A549 (cell line): ENCODE results near the gene RFLNA. TPM values are rescaled to one million over a fixed set of nuclear protein-coding genes. Genes with fewer than 3 reads are reported as not detected.
A peak's percentile ranks its signal among the peaks of the same experiment; 100 is the strongest.

Source experiments
- ATAC-seq, 2 experiments: fragments of 200-7000 bp in 1 of 2; fragments of >200 bp in 1 of 2; cut with Nextera tagmentation in 1 of 2; cut with Tn5 transposase in 1 of 2; 3 replicates each; pipeline versions ENCODE4 v1.8.0 to v1.9.1; 2018 to 2020; ENCODE audit warnings: mild to moderate bottlenecking in 1 of 2, moderate library complexity in 1 of 2
- CTCF ChIA-PET: fragments of 300-600 bp; sonication (Branson Sonifier 250); formaldehyde crosslinking; extraction: SDS; loops from one replicate; lab custom pipeline; 2021; ENCODE audit warnings: antibody characterized with exemption, inconsistent platforms; lab: Yijun Ruan, JAX
- POLR2A ChIA-PET: fragments of 350-600 bp; formaldehyde crosslinking; extraction: SDS; loops from one replicate; lab custom pipeline; 2021; ENCODE audit warnings: antibody characterized with exemption, inconsistent platforms; lab: Yijun Ruan, JAX
- DNase-seq, 2 experiments: peaks; one replicate each; pipeline versions ENCODE4 v3.0.0 to v3.0.0-alpha.2; 2011 to 2016; ENCODE audit warnings: low read depth in 1 of 2, low spot score in 1 of 2
- FAIRE-seq: peaks from 2 replicates; lab custom pipeline; 2011; peaks lifted over from hg19 to GRCh38; lab: Jason Lieb, UNC
- H3K27ac ChIP-seq, 2 experiments: fragments of >200 bp; sonication (Bioruptor Twin); formaldehyde crosslinking; 3 replicates each; pipeline ENCODE4 v1.5.1; 2016 to 2017
- H3K4me1 ChIP-seq: fragments of >200 bp; sonication (Bioruptor Twin); formaldehyde crosslinking; 3 replicates; pipeline ENCODE4 v1.6.1; 2016
- H3K4me2 ChIP-seq: fragments of >200 bp; sonication (Bioruptor Twin); formaldehyde crosslinking; 3 replicates; pipeline ENCODE4 v1.6.1; 2016
- H3K4me3 ChIP-seq: fragments of >200 bp; sonication (Bioruptor Twin); formaldehyde crosslinking; 3 replicates; pipeline ENCODE4 v1.5.1; 2016
- H3K9me3 ChIP-seq: fragments of >200 bp; sonication (Bioruptor Twin); formaldehyde crosslinking; 3 replicates; pipeline ENCODE4 v1.6.1; 2016
- BHLHE40 ChIP-seq: IDR thresholded peaks from 2 replicates; pipeline ENCODE4 v1.6.1; 2012; ENCODE audit warnings: low read depth, low read length, inconsistent platforms
- CBX2 ChIP-seq: fragments of 200-600 bp; sonication (generic); IDR thresholded peaks from 2 replicates; pipeline ENCODE4 v1.6.1; 2016; ENCODE audit warnings: low read depth, mild to moderate bottlenecking, borderline replicate concordance
- CBX8 ChIP-seq: fragments of 200-600 bp; sonication (generic); IDR thresholded peaks from 2 replicates; pipeline ENCODE4 v1.6.1; 2016
- CEBPB ChIP-seq, 2 experiments: fragments of >200 bp in 1 of 2; sonication (Bioruptor Twin) in 1 of 2; formaldehyde crosslinking in 1 of 2; IDR thresholded peaks; 2 replicates each; pipeline ENCODE4 v1.6.1; 2012 to 2016
- EHF ChIP-seq: fragments of 250-450 bp; sonication (Bioruptor Pico); IDR thresholded peaks from 2 replicates; pipeline ENCODE4 v1.5.0; 2020; ENCODE audit warnings: mild to moderate bottlenecking
- FOSB ChIP-seq: fragments of 250-450 bp; sonication (Bioruptor Pico); IDR thresholded peaks from 2 replicates; pipeline ENCODE4 v1.5.0; 2020; ENCODE audit warnings: mild to moderate bottlenecking, moderate library complexity
- FOSL2 ChIP-seq, 2 experiments: fragments of 450-650 bp in 1 of 2; fragments of >200 bp in 1 of 2; sonication (Bioruptor Twin) in 1 of 2; formaldehyde crosslinking; IDR thresholded peaks; 2 replicates each; pipeline versions ENCODE4 v1.5.0 to v1.6.1; 2016 to 2020; ENCODE audit warnings: mild to moderate bottlenecking in 1 of 2, moderate library complexity in 1 of 2
- HDAC2 ChIP-seq: fragments of 200-600 bp; sonication (generic); IDR thresholded peaks from 2 replicates; pipeline ENCODE4 v1.6.1; 2016
- HOXB13 ChIP-seq: fragments of 250-450 bp; sonication (Bioruptor Pico); IDR thresholded peaks from 2 replicates; pipeline ENCODE4 v1.5.0; 2020; ENCODE audit warnings: low read depth, mild to moderate bottlenecking, moderate library complexity
- JUNB ChIP-seq: fragments of >200 bp; sonication (Bioruptor Twin); formaldehyde crosslinking; IDR thresholded peaks from 2 replicates; pipeline ENCODE4 v1.6.1; 2016
- MAFK ChIP-seq: fragments of 450-650 bp; IDR thresholded peaks from 2 replicates; pipeline ENCODE4 v1.6.1; 2014; ENCODE audit not compliant: partially characterized antibody
- MAZ ChIP-seq: fragments of 150-350 bp; IDR thresholded peaks from 2 replicates; pipeline ENCODE4 v1.6.1; 2014; ENCODE audit warnings: antibody characterized with exemption, low read depth, low read length, borderline replicate concordance
- MYC ChIP-seq: IDR thresholded peaks from 2 replicates; pipeline ENCODE4 v1.6.1; 2012; ENCODE audit warnings: mild to moderate bottlenecking, inconsistent platforms, low read length, improper control_type of control experiment, borderline replicate concordance
- NFE2L2 ChIP-seq: fragments of 150-350 bp; conservative IDR thresholded peaks from 2 replicates; pipeline ENCODE4 v1.6.1; 2014; ENCODE audit warnings: low read length
- POLR2A ChIP-seq: IDR thresholded peaks from 2 replicates; pipeline ENCODE4 v1.6.1; 2012; ENCODE audit warnings: mild to moderate bottlenecking, low read length
- RAD21 ChIP-seq, 2 experiments: fragments of >200 bp in 1 of 2; sonication (Bioruptor Twin) in 1 of 2; formaldehyde crosslinking in 1 of 2; IDR thresholded peaks in 1 of 2; conservative IDR thresholded peaks in 1 of 2; 2 replicates in 1 of 2; 3 replicates in 1 of 2; pipeline ENCODE4 v1.6.1; 2012 to 2018; ENCODE audit warnings: inconsistent platforms in 1 of 2
- RARB ChIP-seq: fragments of 250-450 bp; sonication (Bioruptor Pico); IDR thresholded peaks from 2 replicates; pipeline ENCODE4 v1.8.0; 2021; ENCODE audit warnings: mild to moderate bottlenecking, moderate library complexity
- RCOR1 ChIP-seq: fragments of 150-350 bp; IDR thresholded peaks from 2 replicates; pipeline ENCODE4 v1.6.1; 2014; ENCODE audit warnings: antibody characterized with exemption, low read length, low read depth
- RFX5 ChIP-seq: fragments of 450-650 bp; IDR thresholded peaks from 2 replicates; pipeline ENCODE4 v1.7.1; 2014; ENCODE audit warnings: antibody characterized with exemption, mild to moderate bottlenecking, moderate library complexity
- SMC3 ChIP-seq: fragments of >200 bp; sonication (Bioruptor Twin); formaldehyde crosslinking; IDR thresholded peaks from 3 replicates; pipeline ENCODE4 v1.6.1; 2018; ENCODE audit warnings: inconsistent platforms
- SREBF2 ChIP-seq: fragments of 450-650 bp; IDR thresholded peaks from 2 replicates; pipeline ENCODE4 v1.6.1; 2014; ENCODE audit warnings: mild to moderate bottlenecking, moderate library complexity
- TP53 ChIP-seq: fragments of 250-450 bp; sonication (Bioruptor Pico); IDR thresholded peaks from 2 replicates; pipeline ENCODE4 v1.5.0; 2021; ENCODE audit warnings: mild to moderate bottlenecking, moderate library complexity
- ZFP36 ChIP-seq: fragments of 450-650 bp; IDR thresholded peaks from 2 replicates; pipeline ENCODE4 v1.6.1; 2014; ENCODE audit warnings: borderline replicate concordance; ENCODE audit not compliant: partially characterized antibody
- ZNF302 ChIP-seq: fragments of 250-450 bp; sonication (Bioruptor Pico); IDR thresholded peaks from 2 replicates; pipeline ENCODE4 v1.9.0; 2021; ENCODE audit warnings: inconsistent platforms, mild to moderate bottlenecking, moderate library complexity
- ZSCAN20 ChIP-seq: fragments of 250-450 bp; sonication (Bioruptor Pico); IDR thresholded peaks from 2 replicates; pipeline ENCODE4 v1.8.0; 2022; ENCODE audit warnings: mild to moderate bottlenecking, moderate library complexity
- WGBS: methylation state at CpG from one replicate; pipeline ENCODE4 v1.1.6; 2017; ENCODE audit errors: missing lambda C conversion rate; 5-methylcytosine and 5-hydroxymethylcytosine counted together
- polyA plus RNA-seq, 4 experiments: library from polyadenylated mRNA; depleted of rRNA in 3 of 4; stranded (reverse); fragments of >200 nt; fragmentation: RNase III in 1 of 4; extraction: RNeasy Plus Mini Kit Qiagen cat#74134 plus additional on column Dnase treatment in 1 of 4; gene quantifications; 2 replicates in 3 of 4; 3 replicates in 1 of 4; pipeline ENCODE4 v1.2.3, GENCODE V29; 2011 to 2017
- TF ChIP-seq, protein P1 (sequence below): IDR thresholded peaks from 2 replicates; pipeline ENCODE4 v1.6.1; 2012
- TF ChIP-seq, protein P2 (sequence below): fragments of 250-450 bp; sonication (Bioruptor Pico); IDR thresholded peaks from 2 replicates; pipeline ENCODE4 v1.5.0; 2021; ENCODE audit warnings: mild to moderate bottlenecking, moderate library complexity, borderline replicate concordance
- TF ChIP-seq, protein P3 (sequence below): fragments of >200 bp; sonication (Bioruptor Twin); formaldehyde crosslinking; IDR thresholded peaks from 3 replicates; pipeline ENCODE4 v1.5.1; 2016

RFLNA gene
- polyA plus RNA-seq, 2 of the 4 experiments (the other 2 are of a cell fraction), result not detected

DNA sequence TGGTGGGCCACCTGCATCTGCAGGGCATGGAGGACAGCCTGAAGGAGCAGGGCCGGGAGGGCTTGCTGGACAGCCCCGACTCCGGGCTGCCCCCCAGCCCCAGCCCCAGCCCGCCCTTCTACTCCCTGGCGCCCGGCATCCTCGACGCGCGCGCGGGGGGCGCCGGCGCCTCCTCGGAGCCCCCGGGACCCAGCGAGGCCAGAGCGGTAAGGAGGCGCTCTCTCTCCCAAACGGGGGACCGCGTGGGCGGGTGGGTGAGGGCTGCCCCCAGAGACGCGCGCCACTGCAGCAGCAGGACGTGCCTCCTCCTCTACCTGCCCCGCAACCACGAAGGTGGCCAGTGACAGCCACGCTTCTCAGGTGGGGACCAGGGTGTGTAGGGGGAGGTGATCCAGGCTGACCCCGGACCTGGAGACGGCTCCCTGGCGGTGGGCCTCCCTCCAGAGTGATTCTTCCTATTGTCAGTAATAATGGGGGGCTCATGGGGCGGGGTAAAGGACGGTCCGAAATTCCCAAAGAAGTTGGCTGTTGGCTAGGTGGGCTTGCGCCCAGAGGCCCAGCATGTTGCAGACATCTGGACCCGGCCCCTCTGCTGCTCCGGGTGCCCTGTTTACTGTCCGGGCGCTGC is 652 bp downstream of the RFLNA start:
- Histone ChIP-seq H3K4me3 (peak overlapping the region; percentile 39), H3K4me2 (peak overlapping the region; percentile 80), H3K4me1 (peaks cover 7% of the 10 kb centered on the region; the same call in 1 of the 3 replicates), H3K27ac (peak overlapping the region in 1 of 2 experiments; percentile 73; a peak in 3 of 6 replicates), H3K9me3 (no peaks in the 10 kb centered on the region)
- TF ChIP-seq FOSB (CRISPR knock-in tag), result no peak
- no peak for TF ChIP-seq BHLHE40
- no peak for TF ChIP-seq POLR2A
- no peak for TF ChIP-seq RARB (CRISPR knock-in tag)
- TF ChIP-seq SREBF2, result no peak
- no peak for TF ChIP-seq EHF (CRISPR knock-in tag)
- WGBS, result 38% methylated on average over 18 of the region's 42 CpGs
- ChIA-PET CTCF (interaction anchor here (1.2 kb wide), 1 partner anchor 263 kb away, joined by 3 read pairs; no protein-coding TSS in a partner anchor), POLR2A (no interaction called here)
- DNase-seq (no peak), FAIRE-seq (no peak), ATAC-seq (peak in 1 of 2 experiments; percentile 6; a peak in 3 of 6 replicates)

DNA sequence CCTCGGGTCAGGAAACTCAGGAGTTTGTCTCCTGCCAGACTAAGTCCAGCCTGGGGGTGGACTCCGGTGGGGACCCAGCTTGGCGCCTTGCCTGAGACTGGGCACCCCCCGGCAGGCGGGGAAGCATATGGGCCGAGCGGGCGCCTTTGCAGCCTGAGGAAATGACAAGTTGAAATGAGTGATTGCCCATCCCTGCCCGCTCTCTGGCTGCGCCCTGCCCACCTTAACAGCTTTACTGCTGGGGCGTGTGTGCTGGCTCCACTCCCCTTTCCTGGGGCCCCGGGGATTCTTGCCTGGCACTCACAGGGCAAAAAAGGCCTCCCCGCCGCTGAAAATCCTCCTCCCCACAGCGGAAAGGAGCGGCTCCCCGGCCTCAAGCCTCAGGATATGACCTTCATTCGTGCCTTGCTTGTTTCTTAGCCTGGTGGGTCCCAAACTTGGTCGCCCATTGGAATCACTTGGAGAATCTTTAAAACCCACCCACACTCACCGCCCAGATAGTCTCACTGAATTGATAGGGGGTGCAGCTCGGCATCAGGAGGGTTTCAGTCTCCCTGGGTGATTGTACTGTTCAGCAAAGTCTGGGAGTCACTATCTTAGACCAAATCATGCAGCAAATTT is 1.5 kb downstream of the RFLNA start:
- DNase-seq, result no peak
- 67% methylated on average over 14 of the region's 21 CpGs for WGBS
- ChIA-PET CTCF (interaction anchor here (0.8 kb wide), 1 partner anchor 20 kb away, joined by 3 read pairs; no protein-coding TSS in a partner anchor), POLR2A (no interaction called here)
- H3K4me2 ChIP-seq, result no peak overlapping the region
- peak in 1 of 2 experiments; percentile 9; a peak in 1 of 6 replicates for ATAC-seq
- H3K27ac ChIP-seq, result no peak overlapping the region
- H3K4me1 ChIP-seq, result peaks cover 7% of the 10 kb centered on the region; the same call in 1 of the 3 replicates
- no peak for FAIRE-seq
- H3K4me3 ChIP-seq, result no peak overlapping the region
- H3K9me3 ChIP-seq, result no peaks in the 10 kb centered on the region
- no peak for TF ChIP-seq HOXB13
- no peak for TF ChIP-seq HDAC2
- no peak for TF ChIP-seq CBX8
- no peak for TF ChIP-seq CBX2
- TF ChIP-seq NFE2L2, result no peak
- TF ChIP-seq FOSB (CRISPR knock-in tag), result no peak
- TF ChIP-seq, protein P1, sequence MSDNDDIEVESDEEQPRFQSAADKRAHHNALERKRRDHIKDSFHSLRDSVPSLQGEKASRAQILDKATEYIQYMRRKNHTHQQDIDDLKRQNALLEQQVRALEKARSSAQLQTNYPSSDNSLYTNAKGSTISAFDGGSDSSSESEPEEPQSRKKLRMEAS, result no peak
- TF ChIP-seq, protein P2, sequence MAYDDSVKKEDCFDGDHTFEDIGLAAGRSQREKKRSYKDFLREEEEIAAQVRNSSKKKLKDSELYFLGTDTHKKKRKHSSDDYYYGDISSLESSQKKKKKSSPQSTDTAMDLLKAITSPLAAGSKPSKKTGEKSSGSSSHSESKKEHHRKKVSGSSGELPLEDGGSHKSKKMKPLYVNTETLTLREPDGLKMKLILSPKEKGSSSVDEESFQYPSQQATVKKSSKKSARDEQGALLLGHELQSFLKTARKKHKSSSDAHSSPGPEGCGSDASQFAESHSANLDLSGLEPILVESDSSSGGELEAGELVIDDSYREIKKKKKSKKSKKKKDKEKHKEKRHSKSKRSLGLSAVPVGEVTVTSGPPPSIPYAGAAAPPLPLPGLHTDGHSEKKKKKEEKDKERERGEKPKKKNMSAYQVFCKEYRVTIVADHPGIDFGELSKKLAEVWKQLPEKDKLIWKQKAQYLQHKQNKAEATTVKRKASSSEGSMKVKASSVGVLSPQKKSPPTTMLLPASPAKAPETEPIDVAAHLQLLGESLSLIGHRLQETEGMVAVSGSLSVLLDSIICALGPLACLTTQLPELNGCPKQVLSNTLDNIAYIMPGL, result no peak

DNA sequence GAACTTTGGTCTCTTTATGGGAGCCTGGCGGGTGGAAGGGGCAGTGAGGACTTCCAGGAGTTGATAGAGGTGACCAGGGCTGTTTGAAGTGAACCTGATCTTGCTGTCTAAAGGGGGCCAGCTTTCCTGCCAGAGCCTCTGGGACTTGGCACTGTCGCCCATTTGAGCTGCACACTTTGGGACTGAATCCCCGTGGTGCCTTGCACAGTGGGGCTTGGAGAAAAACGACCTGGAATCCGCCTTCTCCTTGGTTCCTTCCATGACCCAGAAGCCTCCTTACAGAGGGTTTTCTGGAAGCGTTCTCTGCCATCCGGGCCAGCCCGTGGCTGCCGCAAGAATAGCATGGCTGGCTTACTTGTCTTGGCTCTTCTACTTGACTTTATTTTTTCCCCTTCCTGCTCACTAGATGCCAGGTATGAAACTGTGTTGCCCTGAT is 2.0 kb downstream of the RFLNA start:
- CTCF ChIA-PET, result interaction anchor here (0.6 to 1.1 kb wide), 4 partner anchors 19 to 252 kb away, joined by 3 read pairs; no protein-coding TSS in a partner anchor

More for the DNA sequence above, 2.0 kb downstream of the RFLNA start:
- no peaks in the 10 kb centered on the region for H3K9me3 ChIP-seq
- TF ChIP-seq RFX5 (no peak), MYC (no peak), ZSCAN20 (CRISPR knock-in tag) (no peak), JUNB (no peak), ZNF302 (CRISPR knock-in tag) (no peak), TP53 (no peak), MAZ (no peak), EHF (CRISPR knock-in tag) (no peak), FOSB (CRISPR knock-in tag) (no peak), RAD21 (conservative IDR thresholded peaks at IDR 0.05 in 1 of 2, IDR thresholded peaks at IDR 0.05 in 1 of 2) (no peak), MAFK (no peak), RARB (CRISPR knock-in tag) (no peak), SMC3 (no peak), ZFP36 (no peak), FOSL2 (IDR thresholded peaks at IDR 0.05) (no peak), FOSL2 (CRISPR knock-in tag; IDR thresholded peaks at IDR 0.05) (no peak), SREBF2 (no peak), RCOR1 (no peak), CEBPB (IDR thresholded peaks at IDR 0.05) (no peak)
- TF ChIP-seq, protein P3, sequence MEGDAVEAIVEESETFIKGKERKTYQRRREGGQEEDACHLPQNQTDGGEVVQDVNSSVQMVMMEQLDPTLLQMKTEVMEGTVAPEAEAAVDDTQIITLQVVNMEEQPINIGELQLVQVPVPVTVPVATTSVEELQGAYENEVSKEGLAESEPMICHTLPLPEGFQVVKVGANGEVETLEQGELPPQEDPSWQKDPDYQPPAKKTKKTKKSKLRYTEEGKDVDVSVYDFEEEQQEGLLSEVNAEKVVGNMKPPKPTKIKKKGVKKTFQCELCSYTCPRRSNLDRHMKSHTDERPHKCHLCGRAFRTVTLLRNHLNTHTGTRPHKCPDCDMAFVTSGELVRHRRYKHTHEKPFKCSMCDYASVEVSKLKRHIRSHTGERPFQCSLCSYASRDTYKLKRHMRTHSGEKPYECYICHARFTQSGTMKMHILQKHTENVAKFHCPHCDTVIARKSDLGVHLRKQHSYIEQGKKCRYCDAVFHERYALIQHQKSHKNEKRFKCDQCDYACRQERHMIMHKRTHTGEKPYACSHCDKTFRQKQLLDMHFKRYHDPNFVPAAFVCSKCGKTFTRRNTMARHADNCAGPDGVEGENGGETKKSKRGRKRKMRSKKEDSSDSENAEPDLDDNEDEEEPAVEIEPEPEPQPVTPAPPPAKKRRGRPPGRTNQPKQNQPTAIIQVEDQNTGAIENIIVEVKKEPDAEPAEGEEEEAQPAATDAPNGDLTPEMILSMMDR, result no peak
- ATAC-seq (peak in 1 of 2 experiments; percentile 17; a peak in 3 of 6 replicates), FAIRE-seq (no peak), DNase-seq (no peak)
- 32% methylated on average over 9 of the region's 9 CpGs for WGBS
- peaks cover 7% of the 10 kb centered on the region; the same call in 1 of the 3 replicates for H3K4me1 ChIP-seq
- H3K4me2 ChIP-seq, result no peak overlapping the region
- H3K4me3 ChIP-seq, result no peak overlapping the region
- no peak overlapping the region for H3K27ac ChIP-seq
- POLR2A ChIA-PET, result no interaction called here
